SW480 (cell line): ENCODE measurements around the gene SOX12.
"Not testable (repeated sequence)": the region's sequence is repeated elsewhere in the genome, so short reads cannot be mapped to it uniquely, and the experiment has no call there.

ENCODE experiments used
- DNase-seq: peaks from one replicate; pipeline ENCODE4 v3.0.0-alpha.2; 2016; ENCODE audit warnings: low spot score

SOX12 gene

GRCh38 chr20:362271-363254 lies 37.2 kb downstream of the SOX12 start:
- DNase-seq, result peak; percentile 99

GRCh38 chr20:363319-364078 lies 38.1 kb downstream of the SOX12 start:
- peak; percentile 92 for DNase-seq

- DNase-seq, result peak; percentile 73
Observed at GRCh38 chr20:364905-365794, 39.8 kb downstream of the SOX12 start.

GRCh38 chr20:366041-366718 lies 40.8 kb downstream of the SOX12 start:
- DNase-seq, result no peak

- DNase-seq, result no peak
Observed at GRCh38 chr20:366719-367485, 41.5 kb downstream of the SOX12 start.

- DNase-seq, result no peak
Observed at GRCh38 chr20:367486-367887, 42.1 kb downstream of the SOX12 start.

- DNase-seq, result no peak
Observed at GRCh38 chr20:368915-369314, 43.6 kb downstream of the SOX12 start.

GRCh38 chr20:370151-370600 lies 44.8 kb downstream of the SOX12 start:
- DNase-seq, result no peak

GRCh38 chr20:370977-371754 lies 45.8 kb downstream of the SOX12 start:
- DNase-seq, result no peak

GRCh38 chr20:371755-372542 lies 46.6 kb downstream of the SOX12 start:
- peak; percentile 89 for DNase-seq

GRCh38 chr20:372543-373082 lies 47.3 kb downstream of the SOX12 start:
- not testable (repeated sequence) for DNase-seq

GRCh38 chr20:373171-373890 lies 48.0 kb downstream of the SOX12 start:
- DNase-seq, result peak; percentile 89

GRCh38 chr20:375265-375889 lies 50.0 kb downstream of the SOX12 start:
- DNase-seq, result no peak

GRCh38 chr20:376089-376488 lies 50.7 kb downstream of the SOX12 start:
- no peak for DNase-seq

- no peak for DNase-seq
Observed at GRCh38 chr20:376750-377149, 51.4 kb downstream of the SOX12 start.

- DNase-seq, result not testable (repeated sequence)
Observed at GRCh38 chr20:377578-377977, 52.2 kb downstream of the SOX12 start.

GRCh38 chr20:378961-379336 lies 53.6 kb downstream of the SOX12 start:
- no peak for DNase-seq
